Measurements from ENCODE around the gene ANK2.
A peak's percentile ranks its signal among the peaks of the same experiment; 100 is the strongest.
"Not testable (repeated sequence)": the region's sequence is repeated elsewhere in the genome, so short reads cannot be mapped to it uniquely, and the experiment has no call there.

ANK2 gene

DNA sequence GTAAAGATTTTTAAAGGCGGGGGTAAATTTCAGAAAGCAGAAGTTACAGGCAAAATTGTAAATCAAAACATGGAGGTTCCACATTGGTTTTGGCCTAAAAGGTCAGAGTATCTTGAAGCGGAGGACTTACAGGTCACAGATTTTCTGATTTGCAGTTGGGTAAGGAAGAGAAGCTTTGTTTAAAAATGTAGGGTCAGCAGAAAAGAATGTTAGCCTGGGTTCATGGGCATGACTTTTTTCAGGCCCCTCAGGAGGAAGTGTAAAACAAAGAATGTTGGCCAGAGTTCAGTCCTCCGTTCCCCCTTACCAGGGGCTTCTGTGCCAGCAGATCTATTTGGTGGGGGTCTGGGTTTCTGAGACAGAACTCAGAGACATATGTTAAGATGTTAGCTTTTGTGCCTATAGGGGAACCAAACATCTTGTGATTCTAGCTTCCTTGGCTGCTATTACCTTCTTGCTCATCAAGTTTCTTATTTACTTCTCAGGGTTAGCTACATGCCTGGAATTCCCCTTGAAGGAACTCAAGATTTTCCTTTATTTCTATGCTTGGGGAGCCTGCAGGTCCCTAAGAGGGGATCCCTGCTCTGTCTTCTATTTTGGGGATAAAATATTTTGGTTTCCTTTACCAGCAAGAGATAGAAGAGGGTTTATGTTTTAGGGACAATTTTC is 160.3 kb downstream of the ANK2 start:
- DNase-seq (ENCODE audit: low read depth) = no peak

GRCh38 chr4:113212613-113213012 is 163.2 kb downstream of the ANK2 start:
- no peak for DNase-seq (ENCODE audit: low read depth)

GRCh38 chr4:113221990-113222389 is 172.5 kb downstream of the ANK2 start:
- DNase-seq (ENCODE audit: low read depth) = peak; percentile 77

- DNase-seq (ENCODE audit: low read depth) = peak; percentile 64
Measured at GRCh38 chr4:113222471-113222870, 173.0 kb downstream of the ANK2 start.

DNA sequence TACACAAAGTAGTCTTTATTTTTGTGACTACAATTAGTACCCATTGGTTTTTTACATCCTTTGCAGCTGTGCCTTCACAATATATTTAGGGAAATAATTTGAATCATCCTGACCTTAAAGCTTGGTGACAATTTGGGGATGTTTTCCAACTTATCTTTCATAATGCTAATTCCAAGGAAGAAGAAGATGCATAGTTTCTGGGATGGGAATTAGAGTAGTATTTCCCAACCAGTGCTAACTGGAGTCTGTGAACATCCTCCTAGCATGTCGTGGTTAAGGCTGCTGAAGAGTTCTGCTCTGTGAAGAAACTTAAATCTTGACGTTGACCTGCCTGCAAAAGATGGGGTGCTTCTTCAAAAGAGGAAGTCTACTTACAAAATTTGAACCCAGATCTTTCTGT is 173.5 kb downstream of the ANK2 start:
- no peak for DNase-seq (ENCODE audit: low read depth)

- peak; percentile 49 for DNase-seq (ENCODE audit: low read depth)
Measured at GRCh38 chr4:113232194-113232593, 182.7 kb downstream of the ANK2 start.

DNA sequence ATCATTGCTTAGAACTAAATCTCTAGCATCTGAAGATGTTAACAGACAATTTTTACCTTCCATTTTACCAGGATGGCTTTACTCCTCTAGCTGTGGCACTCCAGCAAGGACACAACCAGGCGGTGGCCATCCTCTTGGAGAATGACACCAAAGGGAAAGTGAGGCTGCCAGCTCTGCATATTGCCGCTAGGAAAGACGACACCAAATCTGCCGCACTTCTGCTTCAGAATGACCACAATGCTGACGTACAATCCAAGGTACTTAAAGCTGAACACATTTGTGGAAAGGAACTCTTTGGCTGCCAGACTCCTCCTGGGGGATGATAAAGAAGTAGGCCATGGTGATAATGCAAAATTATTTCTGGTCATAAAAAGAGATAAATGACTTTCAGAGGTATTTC is 187.5 kb downstream of the ANK2 start:
- no peak for DNase-seq (ENCODE audit: low read depth)

DNA sequence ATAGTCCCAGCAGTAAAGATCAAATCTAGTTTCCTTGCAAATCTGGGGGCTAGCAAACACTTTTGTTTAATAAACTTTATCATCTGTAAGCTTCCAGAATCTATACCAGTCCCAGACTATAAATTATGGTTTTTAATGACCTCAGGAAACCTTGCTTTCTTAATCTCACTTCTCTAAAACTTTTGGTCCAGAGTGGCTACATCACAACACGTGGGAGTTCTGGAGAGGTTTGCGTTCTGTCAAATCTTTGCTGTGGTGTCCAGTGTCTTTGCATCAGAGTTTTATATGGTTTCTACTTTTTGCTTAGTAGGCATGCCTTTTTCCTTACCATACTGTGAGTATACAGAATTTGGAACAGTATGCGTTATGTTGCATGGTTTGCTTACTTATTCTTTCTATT is 193.9 kb downstream of the ANK2 start:
- DNase-seq (ENCODE audit: low read depth) = no peak

GRCh38 chr4:113244747-113245146 is 195.3 kb downstream of the ANK2 start:
- not testable (repeated sequence) for DNase-seq (ENCODE audit: low read depth)

DNA sequence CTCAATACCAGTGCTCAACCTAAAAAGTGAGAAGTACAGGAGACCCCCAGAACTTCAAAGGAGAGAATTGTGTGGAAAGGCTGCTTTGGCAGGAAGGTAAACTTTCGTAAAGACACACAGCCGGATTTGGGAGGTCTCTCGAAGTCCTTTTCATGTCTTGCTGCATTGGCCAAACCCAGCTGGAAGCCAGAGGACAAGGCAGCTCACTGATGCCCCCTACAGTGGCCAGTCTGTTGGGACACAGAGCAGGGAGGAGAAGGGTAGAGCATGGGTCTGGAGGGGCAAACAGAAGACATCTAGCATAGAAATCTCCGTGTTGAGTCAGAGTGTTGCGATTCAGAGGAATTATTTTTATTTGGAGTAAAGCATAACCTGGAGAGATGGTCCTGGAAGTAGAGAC is 198.9 kb downstream of the ANK2 start:
- DNase-seq (ENCODE audit: low read depth) = peak; percentile 26

DNA sequence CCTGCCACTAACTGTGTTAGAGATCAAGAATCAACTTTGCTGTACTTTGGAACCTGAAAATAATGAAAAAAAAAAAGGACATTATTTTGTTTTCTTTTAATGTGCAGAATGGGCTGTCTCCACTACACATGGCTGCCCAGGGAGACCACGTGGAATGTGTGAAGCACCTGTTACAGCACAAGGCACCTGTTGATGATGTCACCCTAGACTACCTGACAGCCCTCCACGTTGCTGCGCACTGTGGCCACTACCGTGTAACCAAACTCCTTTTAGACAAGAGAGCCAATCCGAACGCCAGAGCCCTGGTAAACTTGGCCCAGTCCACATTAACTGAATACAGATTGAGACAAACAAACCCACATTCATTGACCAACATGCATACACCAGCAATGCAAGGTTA is 206.2 kb downstream of the ANK2 start:
- no peak for DNase-seq (ENCODE audit: low read depth)

GRCh38 chr4:113256946-113257345 is 207.5 kb downstream of the ANK2 start:
- DNase-seq (ENCODE audit: low read depth) = no peak

- DNase-seq (ENCODE audit: low read depth) = no peak
Measured at GRCh38 chr4:113260688-113261087, 211.2 kb downstream of the ANK2 start.

GRCh38 chr4:113263274-113263673 is 213.8 kb downstream of the ANK2 start:
- DNase-seq (ENCODE audit: low read depth) = no peak

- DNase-seq (ENCODE audit: low read depth) = no peak
Measured at GRCh38 chr4:113270520-113271319, 221.3 kb downstream of the ANK2 start.

GRCh38 chr4:113272523-113272922 is 223.1 kb downstream of the ANK2 start:
- DNase-seq (ENCODE audit: low read depth) = no peak

DNA sequence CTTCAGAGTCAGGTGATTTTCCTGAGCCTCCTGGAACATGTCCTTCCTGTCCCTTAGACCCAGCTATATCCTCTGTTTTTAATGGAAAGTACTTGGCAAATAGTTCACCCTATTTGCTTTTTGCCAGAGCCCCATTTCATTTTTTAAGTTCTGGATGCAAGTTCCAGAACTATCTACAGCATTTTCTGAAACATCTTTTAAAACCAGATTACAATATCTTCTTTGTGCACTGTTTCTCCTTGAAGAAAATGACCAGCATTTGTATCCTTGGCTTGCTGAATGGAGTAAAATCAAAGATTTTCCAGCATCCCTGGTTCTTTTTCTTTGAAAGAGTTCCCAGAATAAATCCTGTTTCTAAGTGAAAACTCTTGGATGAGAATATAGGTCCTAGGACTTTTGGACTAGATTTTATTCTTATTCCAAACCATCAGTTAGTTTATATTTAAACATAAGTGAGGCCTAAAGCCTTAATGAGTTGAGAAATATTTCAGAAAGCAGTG is 224.3 kb downstream of the ANK2 start:
- DNase-seq (ENCODE audit: low read depth) = no peak

DNA sequence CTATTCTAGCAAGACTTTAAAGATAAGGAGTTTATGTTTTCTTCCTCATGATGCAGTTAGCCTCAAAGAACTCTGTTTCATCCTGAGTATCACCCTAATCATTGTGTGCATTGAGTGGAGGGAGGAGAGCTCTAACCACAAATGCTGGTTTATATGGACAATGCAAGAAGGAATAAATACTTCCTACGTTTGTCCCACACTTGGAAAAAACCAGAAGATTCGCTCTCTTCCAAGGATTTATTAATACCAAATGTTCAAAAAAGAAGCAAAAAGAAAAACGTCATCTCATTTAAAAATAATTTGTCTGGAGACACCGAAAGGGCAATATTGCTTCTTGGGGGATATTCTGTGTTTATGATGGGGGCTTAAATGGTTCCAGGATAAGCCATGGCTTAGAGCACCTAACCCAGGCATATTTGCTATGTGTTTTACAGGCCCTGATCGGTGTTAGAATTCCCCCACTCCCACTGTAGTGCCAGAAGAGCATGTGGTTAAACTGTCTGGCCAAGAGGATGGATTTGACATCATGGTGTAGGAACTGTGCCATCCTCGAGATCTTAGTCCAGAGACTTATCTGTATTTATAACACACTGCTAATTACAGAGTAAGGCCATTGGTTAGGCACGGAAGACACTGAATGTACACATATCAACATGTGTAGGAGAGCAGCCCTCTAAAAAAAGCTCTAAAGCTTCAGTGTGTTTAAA is 227.2 kb downstream of the ANK2 start:
- DNase-seq (ENCODE audit: low read depth) = no peak

- peak; percentile 66 for DNase-seq (ENCODE audit: low read depth)
Measured at GRCh38 chr4:113278324-113278934, 229.0 kb downstream of the ANK2 start.

DNA sequence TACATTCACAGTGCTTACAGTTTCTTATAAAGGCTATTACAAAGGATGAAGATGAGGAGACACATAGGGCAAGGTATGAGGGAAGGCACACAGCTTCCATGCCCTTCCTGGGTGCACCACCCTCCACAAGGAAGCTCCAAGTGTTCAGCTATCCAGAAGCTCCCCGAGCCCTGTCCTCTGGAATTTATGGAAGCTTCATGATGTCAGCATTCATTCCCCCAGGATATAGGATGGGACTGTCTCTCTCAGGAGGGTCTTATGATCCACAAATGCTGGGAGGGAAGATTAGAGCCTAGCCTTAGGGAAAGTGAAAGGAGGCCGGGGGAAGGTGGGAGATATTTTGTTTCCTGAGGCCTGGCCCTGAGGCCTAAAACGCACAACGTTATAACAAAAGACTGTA is 236.0 kb downstream of the ANK2 start:
- DNase-seq (ENCODE audit: low read depth) = no peak

GRCh38 chr4:113288257-113288656 is 238.8 kb downstream of the ANK2 start:
- DNase-seq (ENCODE audit: low read depth) = no peak

- DNase-seq (ENCODE audit: low read depth) = no peak
Measured at GRCh38 chr4:113288696-113289095, 239.2 kb downstream of the ANK2 start.
